Astrocyte (in vitro differentiated cells and primary cell): ENCODE results near the gene EXOC6B.

Experiments used
- EZH2 ChIP-seq: IDR thresholded peaks from 2 replicates; pipeline ENCODE4 v1.6.1; 2012; ENCODE audit warnings: mild to moderate bottlenecking, low read length, inconsistent platforms; ENCODE audit not compliant: insufficient read depth
- TF ChIP-seq, protein P1 (sequence below): IDR thresholded peaks from 2 replicates; pipeline ENCODE4 v1.5.1; 2011; ENCODE audit warnings: low read depth, mild to moderate bottlenecking, inconsistent platforms, low read length, moderate library complexity; ENCODE audit not compliant: insufficient read depth

DNA sequence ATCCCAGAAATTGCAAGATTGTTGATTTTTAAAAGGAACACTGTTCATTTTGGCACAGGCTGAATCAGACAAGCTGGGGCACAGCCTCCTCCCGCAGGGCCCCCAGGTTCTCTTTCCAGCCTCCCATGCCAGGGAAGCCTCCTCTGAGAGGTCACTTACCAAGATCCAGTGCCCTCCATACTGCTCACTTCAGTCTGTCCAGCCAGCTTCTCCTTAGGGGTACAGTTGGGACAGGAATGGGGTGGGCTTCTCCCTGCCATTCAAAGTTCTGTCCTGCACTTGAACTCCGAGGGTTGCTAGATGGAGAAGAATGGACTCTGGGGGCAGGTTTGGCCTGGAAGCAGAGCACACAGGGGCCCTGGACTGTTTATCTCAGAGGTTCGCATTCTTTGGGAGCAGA lies 670.7 kb downstream of the EXOC6B start:
- TF ChIP-seq, protein P1, sequence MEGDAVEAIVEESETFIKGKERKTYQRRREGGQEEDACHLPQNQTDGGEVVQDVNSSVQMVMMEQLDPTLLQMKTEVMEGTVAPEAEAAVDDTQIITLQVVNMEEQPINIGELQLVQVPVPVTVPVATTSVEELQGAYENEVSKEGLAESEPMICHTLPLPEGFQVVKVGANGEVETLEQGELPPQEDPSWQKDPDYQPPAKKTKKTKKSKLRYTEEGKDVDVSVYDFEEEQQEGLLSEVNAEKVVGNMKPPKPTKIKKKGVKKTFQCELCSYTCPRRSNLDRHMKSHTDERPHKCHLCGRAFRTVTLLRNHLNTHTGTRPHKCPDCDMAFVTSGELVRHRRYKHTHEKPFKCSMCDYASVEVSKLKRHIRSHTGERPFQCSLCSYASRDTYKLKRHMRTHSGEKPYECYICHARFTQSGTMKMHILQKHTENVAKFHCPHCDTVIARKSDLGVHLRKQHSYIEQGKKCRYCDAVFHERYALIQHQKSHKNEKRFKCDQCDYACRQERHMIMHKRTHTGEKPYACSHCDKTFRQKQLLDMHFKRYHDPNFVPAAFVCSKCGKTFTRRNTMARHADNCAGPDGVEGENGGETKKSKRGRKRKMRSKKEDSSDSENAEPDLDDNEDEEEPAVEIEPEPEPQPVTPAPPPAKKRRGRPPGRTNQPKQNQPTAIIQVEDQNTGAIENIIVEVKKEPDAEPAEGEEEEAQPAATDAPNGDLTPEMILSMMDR = no peak
- no peak for TF ChIP-seq EZH2
